Fibroblast of skin of left quadriceps (primary cell): Measurements from ENCODE around the gene SLC16A7.
A peak's percentile ranks its signal among the peaks of the same experiment; 100 is the strongest.
"Not testable (repeated sequence)": the region's sequence is repeated elsewhere in the genome, so short reads cannot be mapped to it uniquely, and the experiment has no call there.

Experiments
- DNase-seq, 2 experiments: peaks; one replicate each; pipeline ENCODE4 v3.0.0-alpha.2; 2013; ENCODE audit warnings: low read depth in 2 of 2

Gene SLC16A7

GRCh38 chr12:59735231-59735630, 139.4 kb downstream of the SLC16A7 start:
- no peak for DNase-seq

GRCh38 chr12:59736359-59736758, 140.5 kb downstream of the SLC16A7 start:
- no peak for DNase-seq

- DNase-seq = peak; percentile 95
Measured at GRCh38 chr12:59736786-59737185, 141.0 kb downstream of the SLC16A7 start.

DNA sequence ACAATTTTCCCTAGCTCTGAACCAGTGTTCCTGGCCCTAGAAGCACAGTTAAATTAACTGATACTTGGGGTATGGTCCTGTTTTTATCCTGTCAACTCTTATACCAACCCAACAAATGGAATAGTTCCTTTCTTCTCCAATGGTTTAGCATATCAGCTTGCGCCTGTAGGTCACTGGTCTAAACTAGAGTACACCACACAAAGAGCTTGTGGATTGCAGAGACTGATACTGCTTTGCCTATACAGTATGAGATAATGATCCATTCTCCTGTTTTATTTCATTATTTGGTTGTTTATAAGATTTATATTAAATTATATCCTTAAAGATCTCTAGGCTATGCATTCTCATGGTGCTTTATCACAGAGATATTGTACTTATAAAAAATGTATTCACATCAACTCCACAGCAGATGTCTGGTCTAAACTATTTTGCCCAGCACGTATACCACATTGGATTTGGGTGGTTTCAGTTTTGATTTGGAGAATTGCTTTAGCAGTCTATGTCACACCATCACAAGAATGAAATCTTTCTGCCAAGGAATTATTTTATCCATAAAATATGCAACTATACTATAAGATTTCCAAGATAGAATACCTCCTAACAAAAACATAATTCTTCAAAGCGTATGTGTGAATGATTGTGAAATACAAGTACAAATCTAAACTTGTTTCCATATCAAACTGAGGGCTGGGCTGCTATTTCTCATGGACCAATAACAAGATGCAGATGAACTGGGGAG, 142.1 kb downstream of the SLC16A7 start:
- DNase-seq = peak; percentile 57

DNA sequence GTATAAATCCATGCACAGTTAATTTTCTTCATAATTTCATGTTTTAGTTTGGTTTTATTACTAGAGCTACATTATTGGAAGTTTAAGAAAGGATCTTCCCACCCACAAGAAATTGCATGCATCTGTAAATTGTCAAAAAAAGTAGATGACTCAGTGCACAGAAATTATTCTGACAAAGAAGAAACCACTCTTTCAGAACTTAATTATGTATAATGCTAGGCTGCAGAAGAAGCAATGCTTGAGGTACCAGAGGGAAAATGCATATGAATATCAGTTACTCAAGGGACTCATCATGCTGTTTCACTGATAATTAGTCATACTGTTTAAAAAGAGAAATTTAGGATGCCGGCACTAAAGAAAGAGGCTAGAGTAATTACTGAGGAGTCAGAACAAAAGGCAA, 147.0 kb downstream of the SLC16A7 start:
- peak; percentile 84 to 87 for DNase-seq

GRCh38 chr12:59744564-59744963, 148.7 kb downstream of the SLC16A7 start:
- no peak for DNase-seq

DNA sequence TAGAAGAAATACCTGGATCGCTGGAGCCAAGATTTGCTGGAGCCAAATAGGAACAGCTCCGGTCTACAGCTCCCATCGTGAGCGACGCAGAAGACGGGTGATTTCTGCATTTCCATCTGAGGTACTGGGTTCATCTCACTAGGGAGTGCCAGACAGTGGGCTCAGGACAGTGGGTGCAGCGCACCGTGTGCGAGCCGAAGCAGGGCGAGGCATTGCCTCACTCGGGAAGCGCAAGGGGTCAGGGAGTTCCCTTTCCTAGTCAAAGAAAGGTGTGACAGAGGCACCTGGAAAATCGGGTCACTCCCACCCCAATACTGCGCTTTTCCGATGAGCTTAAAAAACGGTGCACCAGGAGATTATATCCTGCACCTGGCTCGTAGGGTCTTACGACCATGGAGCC, 155.3 kb downstream of the SLC16A7 start:
- not testable (repeated sequence) for DNase-seq

DNA sequence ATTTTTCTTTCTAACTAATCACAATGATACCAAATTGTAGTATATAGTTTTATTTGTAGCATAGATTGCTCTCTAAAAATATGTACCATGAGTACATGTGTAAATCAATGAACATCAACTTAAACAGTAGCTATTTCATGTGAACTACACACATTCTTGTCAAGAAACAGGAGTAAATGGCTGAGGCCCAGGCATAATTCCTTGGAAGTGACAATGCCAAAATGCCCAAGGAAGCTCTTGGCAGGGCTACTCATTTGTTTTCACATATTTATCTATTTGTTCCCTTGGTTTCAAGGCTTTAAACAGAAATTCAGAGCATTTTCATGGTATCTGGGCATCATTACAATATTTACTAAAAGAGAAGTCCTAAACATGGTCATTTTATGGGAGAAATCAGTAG, 165.7 kb downstream of the SLC16A7 start:
- DNase-seq = no peak

DNA sequence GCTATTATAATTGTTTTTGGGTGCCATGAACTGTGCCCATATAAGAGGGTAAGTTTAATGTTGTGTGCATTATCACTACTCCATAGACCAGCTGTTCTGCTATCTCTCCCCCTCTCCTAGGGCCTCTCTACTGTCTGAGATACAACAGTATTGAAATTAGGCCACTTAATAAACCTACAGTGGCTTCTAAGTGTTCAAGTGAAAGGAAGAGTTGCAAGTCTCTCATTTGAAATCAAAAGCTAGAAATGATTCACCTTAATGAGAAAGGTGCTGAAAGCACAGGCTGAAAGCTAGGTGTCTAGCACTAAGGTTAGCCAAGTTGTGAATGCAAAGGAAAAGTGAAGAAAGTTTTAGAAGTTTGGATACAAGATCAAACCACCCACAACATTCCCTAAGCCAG, 168.0 kb downstream of the SLC16A7 start:
- no peak for DNase-seq

DNA sequence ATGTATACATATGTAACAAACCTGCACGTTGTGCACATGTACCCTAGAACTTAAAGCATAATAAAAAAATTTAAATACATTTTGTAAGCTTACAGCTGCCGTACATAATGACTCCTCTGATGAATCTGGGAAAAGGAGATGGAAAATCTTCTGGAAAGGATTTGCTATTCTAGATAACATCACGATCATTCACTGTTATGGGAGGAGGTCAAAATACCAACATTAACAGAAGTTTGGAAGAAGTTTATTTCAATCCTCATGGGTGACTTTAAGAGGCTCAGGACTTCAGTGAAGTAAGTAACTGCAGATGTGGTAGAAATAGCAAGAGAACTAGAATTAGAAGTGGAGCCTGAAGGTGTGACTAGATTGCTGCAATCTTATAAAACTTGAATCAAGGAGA, 172.2 kb downstream of the SLC16A7 start:
- DNase-seq = no peak

- DNase-seq = peak; percentile 13 to 18
Measured at GRCh38 chr12:59780605-59781135, 184.8 kb downstream of the SLC16A7 start.

DNA sequence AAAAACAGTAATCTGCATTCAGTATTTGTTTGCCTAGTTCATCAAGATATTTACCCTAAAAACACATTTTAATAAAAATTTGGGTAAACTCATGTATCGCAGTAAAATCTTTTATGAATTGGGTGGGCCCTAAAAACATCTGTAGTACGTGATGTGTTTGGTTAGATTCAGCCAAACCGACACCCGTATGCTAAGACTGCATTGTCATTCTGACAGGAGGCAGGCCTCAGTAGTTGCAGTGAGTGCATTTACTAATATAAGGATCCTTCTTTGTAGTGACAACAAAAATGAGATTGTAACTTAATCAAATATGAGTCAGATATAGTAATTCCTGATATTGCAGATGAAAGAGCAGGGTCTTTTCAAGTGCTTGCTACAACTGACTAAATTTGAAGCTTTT, 191.8 kb downstream of the SLC16A7 start:
- DNase-seq = no peak

GRCh38 chr12:59792647-59793046, 196.8 kb downstream of the SLC16A7 start:
- no peak for DNase-seq

- no peak for DNase-seq
Measured at GRCh38 chr12:59803735-59804134, 207.9 kb downstream of the SLC16A7 start.

GRCh38 chr12:59808317-59808910, 212.6 kb downstream of the SLC16A7 start:
- peak; percentile 19 to 29 for DNase-seq

- DNase-seq = no peak
Measured at GRCh38 chr12:59811991-59812390, 216.2 kb downstream of the SLC16A7 start.

DNA sequence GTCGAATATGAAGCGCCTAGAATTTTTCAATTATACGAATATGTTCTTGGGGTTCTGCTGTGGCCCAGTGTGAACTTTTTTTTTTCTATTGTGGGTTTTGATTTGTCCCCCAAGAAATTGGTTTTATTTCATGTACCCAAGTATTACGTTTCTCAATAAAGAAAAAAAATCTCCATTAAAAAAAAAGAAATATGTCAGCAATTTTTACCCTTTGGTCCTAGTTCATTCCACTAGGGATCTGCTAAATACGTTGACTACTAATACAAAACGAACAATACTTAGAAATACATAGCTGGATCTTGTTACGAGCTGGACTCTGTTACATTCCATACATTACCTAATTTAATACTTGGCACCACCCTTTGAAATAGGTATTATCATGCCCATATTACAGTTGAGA, 216.9 kb downstream of the SLC16A7 start:
- DNase-seq = no peak

GRCh38 chr12:59820594-59821011, 224.8 kb downstream of the SLC16A7 start:
- peak; percentile 97 to 98 for DNase-seq

DNA sequence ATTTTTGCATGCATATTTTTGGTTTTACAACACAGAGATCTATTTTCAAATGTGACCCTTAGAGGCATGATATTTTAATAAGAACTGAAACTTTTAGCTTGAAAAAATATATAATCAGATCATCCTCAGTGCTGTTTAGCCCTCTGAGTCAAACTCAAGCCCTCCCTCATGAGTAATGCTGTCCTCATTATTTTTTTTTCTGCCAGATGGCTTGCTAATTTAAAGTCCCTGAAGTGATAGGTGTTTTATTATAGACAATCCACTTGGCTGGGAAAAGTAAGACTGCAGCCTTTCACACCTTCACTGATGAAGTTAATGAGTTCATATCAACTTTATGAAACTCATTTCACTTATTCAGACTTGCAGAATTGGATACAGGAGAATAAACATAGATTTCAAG, 227.7 kb downstream of the SLC16A7 start:
- DNase-seq = no peak

GRCh38 chr12:59827767-59828166, 231.9 kb downstream of the SLC16A7 start:
- DNase-seq = no peak

GRCh38 chr12:59828521-59828920, 232.7 kb downstream of the SLC16A7 start:
- no peak for DNase-seq

GRCh38 chr12:59833408-59833807, 237.6 kb downstream of the SLC16A7 start:
- DNase-seq = no peak
